ENCODE measurements around the gene FRYL.

GRCh38 chr4:48796927-48797679 is 17.0 kb upstream of the FRYL start:
- no peak for TF ChIP-seq POLR2A (IDR thresholded peaks at IDR 0.05)
- TF ChIP-seq CTCF (IDR thresholded peaks at IDR 0.05) = no peak

All from lower leg skin (tissue), 3 donors.